ENCODE data around the gene POLK.

POLK gene

DNA sequence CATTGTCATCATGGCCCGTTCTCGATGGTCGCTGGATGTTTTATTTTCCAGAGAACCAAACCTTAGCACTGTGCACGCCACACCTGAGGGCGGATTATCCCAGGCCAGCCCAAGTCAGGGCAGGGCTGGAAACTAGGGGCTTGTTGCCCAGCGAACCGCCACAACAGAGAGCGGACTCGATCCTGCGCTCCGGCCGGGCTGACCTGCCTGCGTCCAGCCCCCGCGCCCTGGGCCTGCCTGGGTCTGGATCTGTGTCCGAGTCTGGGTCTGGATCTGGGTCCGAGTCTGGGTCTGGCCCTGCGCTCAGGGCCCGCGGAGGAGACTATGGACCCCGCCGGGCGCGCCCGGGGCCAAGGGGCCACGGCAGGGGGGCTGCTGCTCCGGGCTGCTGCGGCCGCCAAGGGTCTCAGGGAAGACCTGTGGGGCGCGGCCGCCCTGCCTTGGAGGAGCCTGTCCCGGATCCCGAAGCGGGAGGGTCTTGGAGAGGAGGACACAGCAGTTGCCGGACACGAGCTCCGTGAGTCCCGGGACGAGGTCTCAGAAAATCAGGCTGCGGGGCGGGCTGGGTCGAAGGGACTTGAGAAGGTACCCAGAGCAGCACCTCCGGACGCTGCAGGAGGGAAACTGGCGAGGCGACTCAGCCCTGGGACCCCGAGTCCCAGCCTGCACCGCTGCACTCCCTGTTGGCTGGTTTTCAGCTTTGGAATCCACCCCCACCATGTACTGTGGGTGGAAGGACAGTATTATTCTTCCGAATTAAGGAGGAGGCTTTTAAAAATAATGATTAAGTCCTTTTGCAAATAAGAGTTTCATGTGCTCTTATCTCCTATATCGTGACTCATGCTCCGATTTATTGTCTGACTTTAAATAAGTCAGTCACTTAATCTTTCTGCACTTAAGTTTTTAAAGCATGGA is 99.9 kb downstream of the POLK start, which contains the start of gene ANKDD1B:
ANKDD1B (plus strand) TSS at position 143 of the 915 bp plus-strand sequence; CDS start at position 325, 182 bp downstream.
- FAIRE-seq, result no peak

DNA sequence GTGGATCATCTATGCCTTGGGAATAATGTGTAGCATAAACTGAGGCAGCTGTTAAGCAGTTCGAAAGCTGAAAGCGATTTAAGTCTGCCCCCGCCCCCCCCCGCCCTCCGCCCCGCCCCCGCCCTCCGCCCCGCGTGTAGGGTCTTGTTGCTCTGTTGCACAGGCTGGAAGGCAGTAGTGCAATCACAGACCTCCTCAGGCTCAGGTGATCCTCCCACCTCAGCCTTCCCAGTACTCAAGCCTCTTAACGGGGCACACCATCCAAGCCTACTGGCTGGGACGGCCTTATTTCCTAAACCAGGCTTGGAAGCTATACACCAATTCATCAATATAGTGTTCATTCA is 100.5 kb downstream of the POLK start:
- no peak for FAIRE-seq

DNA sequence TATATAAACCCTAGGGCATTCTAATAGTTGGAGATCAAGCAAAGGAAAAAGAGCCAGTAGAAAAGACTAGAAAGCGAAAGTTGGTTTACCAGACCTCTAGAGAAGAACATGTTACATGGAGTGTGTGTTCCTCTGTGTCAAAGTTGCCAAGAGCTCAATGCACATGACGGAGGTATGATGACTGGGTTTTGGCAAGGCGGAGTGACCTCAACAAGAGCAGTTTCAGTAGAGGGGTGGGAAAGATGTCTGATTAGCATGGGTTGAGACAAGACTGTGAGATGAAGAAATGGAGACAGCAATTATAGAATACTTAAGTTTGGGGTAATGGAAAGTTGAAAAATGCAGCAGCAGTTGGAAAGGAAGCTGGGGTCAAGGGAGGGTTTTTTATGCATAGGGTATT is 101.2 kb downstream of the POLK start:
- FAIRE-seq, result no peak

- no peak for FAIRE-seq
These were observed 102.5 kb downstream of the POLK start for GRCh38 chr5:75614176-75614575.

- no peak for FAIRE-seq
These were observed 104.7 kb downstream of the POLK start for GRCh38 chr5:75616371-75616881.

DNA sequence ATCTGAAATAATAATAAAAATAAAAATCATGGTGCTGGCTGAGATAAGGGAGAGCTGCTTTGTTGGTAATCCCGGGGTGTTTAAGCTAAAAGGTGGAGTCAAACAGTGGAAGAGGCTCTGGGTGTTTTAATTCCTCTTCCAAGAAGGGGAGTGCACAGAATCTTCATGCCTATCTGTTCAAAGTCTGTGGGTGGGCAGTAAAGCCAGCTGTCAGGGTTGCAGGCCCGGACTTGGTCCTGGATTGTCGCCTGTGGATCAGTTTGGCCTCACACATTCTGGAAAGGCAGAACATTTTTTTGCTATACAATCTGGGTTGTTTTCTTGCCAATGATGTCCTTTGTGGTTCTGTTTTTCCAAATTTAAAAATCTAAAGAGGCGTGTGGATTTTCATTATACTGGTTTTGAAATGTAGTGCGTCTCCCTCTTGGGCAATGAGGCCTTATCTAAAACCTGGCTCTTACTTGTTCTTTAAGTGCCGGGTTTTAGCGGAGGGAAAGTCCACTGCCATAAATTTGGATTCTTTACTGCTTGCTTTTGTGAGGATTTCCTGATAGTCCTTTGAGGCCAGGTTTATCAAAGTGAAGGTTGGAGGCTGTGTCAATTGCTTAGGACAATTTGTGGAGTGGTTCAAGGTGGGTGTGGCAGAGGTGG is 105.4 kb downstream of the POLK start:
- no peak for FAIRE-seq

- no peak for FAIRE-seq
These were observed 106.2 kb downstream of the POLK start for GRCh38 chr5:75617736-75618352.

- no peak for FAIRE-seq
These were observed 108.7 kb downstream of the POLK start for GRCh38 chr5:75620184-75620959.

DNA sequence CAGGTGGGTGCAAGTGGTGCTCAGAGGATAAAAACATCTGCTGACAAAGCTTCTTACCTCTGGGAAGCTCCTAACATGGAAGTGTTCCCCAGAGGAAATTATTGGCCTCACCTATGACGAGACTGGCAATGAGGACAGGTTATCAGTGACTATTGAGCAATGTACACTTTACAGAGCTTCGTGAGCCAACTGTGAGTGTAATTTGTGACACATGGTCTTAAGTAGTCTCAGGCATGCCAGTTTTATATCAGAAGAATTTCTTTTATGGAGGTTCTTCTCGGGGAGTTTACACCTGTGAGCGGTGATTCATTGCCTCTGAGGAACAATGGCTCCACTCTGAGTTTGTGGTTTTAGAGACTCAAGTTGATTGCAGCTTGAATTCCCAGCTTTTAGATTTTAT is 110.9 kb downstream of the POLK start:
- FAIRE-seq, result no peak

GRCh38 chr5:75623846-75624245 is 112.2 kb downstream of the POLK start:
- no peak for FAIRE-seq

DNA sequence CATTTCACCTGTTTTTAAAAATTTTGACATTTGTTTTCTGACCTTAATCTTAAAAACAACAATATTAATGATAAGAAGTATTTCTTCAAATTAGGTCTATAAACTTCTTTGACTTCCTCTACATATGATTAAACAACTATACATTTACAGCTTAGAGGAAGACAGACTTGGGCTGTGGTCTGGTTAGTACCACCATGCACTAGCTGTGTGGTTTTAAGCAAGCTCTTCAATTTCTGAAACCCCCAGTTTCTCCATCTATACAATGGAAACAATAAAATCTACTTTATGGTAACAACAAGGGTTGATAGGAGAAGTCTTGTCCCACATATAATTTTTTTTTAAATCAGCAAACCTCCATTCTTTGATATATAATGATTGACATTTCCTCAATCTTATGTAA is 115.3 kb downstream of the POLK start:
- no peak for FAIRE-seq

DNA sequence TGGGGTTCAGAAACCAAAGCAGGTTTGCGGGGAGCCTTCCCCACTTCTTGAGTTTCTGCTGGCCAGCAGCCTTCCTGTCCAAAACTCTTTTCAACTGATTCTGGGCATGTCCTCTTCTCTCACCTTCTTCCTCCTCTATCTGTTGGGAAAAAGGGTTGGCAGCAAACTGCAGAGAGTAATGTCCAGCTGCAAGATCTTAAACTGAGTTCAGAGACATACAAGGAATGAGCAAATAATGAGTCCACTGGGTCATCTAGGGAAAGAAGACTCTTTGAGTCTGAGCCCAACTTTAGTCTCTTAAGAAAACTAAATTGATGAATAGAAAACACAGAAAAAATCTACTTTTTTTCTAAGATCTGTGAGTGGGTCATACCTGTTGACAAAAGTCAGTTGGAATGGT is 116.1 kb downstream of the POLK start:
- no peak for FAIRE-seq

DNA sequence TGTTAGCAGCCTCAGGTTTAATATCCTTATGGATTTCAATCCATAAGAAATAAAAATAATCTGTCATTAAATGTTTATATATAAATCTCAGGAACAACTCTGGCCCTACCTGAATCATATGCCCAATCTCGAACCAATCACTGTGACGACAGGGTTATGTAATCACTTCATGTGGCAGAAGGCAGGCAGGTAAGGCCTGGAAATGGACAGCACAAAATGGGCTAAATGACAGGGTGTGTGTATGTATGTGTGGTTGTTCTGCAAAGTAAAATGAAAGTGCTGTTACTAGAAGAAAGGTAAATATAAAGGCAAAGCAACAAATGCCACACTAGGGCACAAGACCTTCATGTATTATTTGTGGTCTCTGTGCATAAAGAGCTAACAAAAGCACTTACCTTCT is 119.2 kb downstream of the POLK start:
- no peak for FAIRE-seq

- no peak for FAIRE-seq
These were observed 120.6 kb downstream of the POLK start for GRCh38 chr5:75632321-75632720.

GRCh38 chr5:75637949-75638348 is 126.3 kb downstream of the POLK start:
- no peak for FAIRE-seq

DNA sequence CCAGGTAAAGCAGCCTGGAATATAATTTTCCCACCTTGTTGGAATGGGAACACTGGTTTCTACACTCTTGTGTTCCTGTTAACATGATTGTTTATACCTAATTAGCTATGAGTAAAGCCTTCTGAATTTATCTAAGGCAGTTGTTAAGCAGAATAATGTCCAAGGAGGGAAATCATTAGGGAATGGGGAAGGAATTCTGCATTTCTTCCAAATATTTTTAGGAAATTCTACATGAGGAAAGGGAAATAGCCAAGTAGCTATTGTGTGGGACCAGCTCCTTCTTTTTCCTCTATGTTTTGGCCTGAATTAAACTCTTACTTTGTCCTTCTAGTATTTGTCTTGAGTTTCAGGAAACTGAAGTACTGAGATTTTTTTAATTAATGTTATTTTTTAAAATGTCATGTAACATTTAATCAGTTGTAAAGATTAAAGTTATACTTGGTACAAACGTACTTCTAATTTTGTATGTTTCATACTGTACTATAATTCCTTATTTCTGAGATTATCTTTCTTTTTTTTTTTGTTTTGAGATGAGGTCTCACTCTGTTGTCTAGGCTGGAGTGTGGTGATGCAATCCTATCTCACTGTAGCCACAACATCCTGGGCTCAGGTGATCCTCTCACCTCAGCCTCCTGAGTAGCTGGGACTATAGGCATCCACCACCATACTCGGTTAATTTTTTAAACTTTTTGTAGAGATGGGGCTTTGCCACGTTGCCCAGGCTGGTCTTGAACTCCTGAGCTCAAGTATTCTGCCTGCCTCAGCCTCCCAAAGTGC is 128.0 kb downstream of the POLK start:
- FAIRE-seq, result no peak

DNA sequence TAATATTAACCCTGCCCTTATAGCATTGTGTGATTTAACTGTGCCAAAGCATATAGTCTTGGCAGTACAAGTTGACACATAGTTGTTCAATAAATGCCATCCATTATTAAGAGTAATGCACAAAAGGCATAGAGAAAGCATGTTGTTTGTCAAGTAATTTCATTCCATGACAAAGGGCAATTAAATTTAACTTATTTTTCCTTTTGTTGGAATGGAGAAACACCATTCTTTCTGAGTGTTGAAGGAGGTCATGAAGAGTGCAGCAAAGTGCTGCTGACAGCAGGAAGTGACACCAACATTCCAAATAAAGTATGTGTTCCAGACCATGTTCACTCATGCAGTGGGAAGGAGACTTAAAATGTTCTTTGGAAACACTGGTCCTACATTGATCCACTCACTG is 128.7 kb downstream of the POLK start:
- FAIRE-seq, result no peak

- no peak for FAIRE-seq
These were observed 129.1 kb downstream of the POLK start for GRCh38 chr5:75640826-75641225.

DNA sequence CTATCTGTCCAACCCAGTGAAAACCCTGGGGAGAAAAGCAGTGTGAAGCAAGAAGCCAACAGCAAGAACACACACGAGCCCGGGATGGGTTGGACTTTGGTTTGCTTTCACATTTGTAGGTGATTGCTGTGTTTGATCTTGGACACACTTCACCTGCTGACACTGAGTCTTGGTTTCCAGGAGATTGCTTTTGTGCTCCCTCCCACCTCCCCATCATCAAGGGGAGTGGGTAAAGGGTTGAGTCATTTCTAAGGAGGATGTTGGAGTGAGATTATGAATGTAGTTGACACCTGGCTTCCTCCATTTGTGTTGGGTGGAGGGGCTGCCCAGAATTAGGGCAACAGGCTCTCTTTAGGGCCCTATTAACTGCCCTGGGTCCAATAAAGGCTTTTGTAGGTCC is 137.0 kb downstream of the POLK start:
- no peak for FAIRE-seq

Measured in G401.6 (cell line).